ENCODE measurements around the gene RAP1GAP2.
"Not testable (repeated sequence)": the region's sequence is repeated elsewhere in the genome, so short reads cannot be mapped to it uniquely, and the experiment has no call there.

RAP1GAP2 gene

DNA sequence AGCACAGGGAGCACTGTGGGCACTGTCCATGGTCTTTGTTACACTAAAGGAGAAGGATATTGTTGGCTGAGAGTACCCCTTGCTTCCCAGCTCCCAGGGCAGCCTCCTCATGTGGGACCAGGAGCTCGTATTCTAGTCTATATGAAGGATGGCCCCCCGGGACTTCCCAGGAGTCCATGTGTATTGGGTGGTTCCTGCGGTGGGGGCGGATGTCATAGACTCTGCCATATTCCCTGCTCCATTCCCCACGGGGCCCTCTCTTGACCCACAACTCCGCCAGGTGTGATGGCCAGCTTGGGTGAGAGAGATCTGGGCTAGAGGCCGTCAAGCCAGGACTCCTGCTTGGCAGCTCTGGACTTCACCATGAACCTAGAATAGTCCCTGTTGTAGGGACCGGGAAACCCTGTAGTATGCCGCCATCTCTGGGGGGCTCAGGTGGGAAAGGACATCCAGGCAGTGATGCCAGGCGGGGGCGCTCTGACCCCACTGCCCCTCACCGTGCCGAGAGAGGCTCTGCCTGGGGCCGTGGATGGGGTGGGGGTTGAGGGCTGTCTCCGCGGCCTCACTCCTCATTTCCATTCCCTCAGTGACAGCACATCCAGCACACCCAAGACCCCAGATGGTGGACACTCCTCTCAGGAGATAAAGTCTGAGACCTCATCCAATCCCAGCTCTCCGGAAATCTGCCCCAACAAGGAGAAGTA is 229.3 kb downstream of the RAP1GAP2 start:
- no peak for DNase-seq (ENCODE audit: low read depth)

DNA sequence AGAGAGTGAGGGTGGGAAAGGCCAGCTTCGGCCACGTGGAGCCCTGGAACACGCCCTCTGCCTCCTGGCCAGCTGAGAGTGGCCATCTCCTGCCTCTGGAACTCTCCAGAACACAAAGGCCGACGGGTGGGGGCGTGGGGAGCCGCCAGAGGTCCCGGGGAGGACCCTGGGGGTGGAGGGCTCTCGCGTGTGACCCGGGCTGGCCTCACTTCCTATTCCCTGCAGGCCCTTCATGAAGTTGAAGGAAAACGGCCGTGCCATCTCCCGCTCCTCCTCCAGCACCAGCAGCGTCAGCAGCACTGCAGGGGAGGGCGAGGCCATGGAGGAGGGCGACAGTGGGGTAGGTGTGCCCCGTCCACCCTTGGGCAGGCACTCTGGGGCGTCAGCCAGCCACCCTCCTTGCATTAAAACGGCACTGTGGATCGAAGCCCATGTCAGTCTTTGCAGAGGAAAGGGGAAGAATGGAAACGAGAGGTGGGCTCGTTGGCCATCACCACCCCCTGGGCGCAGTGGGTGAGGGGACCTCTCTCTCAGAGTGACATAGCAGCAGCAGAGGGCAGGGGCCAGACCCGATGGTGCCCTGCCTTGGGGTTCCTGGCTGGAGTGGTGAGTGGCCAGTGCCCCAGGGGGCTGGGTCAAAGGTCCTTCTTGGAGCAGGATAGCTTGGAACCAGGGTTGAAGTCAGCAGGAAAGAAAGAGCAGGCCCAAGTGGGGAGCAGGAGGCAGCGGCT is 230.1 kb downstream of the RAP1GAP2 start:
- DNase-seq (ENCODE audit: low read depth) = no peak

GRCh38 chr17:3026856-3027751 is 230.9 kb downstream of the RAP1GAP2 start:
- no peak for DNase-seq (ENCODE audit: low read depth)

- no peak for DNase-seq (ENCODE audit: low read depth)
These were observed 231.7 kb downstream of the RAP1GAP2 start for GRCh38 chr17:3027786-3028532.

DNA sequence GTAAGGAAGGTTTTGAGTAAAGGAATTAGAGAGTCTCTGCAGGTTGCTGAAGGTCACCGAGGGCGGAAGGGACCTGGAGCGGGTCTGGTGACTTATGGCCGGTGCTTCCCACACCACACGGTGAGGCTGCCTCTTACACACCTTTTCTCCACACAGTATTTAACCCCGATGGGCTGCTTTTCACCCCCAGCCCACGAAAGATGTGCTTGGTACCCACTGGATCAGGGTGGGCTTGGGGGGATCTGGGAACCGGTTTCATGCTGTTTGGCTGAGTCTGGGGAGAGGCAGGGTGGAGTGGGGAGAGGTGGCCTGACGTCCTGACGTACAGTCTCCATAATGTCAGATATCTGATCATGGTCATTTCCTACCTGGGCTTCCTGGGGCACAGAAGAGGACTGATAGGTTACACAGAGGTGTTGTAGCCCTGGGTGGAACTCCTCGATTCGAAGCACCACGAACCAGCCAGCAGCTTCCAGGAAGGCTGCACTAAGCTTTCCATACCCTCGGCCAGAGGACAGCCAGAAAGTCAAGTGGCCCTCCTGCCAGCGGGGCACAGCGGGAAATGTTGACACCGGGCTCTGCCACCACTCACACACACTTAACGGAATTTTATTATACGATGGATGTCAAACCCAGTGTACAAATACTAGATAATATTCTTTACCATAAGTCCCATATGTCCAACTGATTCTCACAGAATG is 233.1 kb downstream of the RAP1GAP2 start:
- DNase-seq (ENCODE audit: low read depth) = no peak

DNA sequence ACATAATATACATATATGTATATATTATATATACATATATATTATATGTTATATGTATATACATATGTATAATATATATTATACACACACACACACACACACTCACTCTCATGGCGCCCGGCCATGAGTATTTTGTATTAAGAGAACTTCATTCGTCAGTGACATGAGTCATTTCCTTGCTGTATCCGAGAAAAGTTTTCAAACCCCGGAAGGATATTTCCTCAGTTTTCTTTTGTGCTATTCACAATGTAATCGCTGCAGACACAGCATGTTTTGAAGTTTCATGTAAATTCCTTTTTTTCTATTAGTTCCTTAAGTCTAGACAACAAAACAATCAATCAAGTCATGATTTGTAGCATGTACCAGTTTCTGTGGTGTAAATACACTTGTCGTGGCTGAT is 233.9 kb downstream of the RAP1GAP2 start:
- no peak for DNase-seq (ENCODE audit: low read depth)

- not testable (repeated sequence) for DNase-seq (ENCODE audit: low read depth)
These were observed 234.7 kb downstream of the RAP1GAP2 start for GRCh38 chr17:3030852-3031470.

GRCh38 chr17:3032258-3033247 is 236.3 kb downstream of the RAP1GAP2 start:
- DNase-seq (ENCODE audit: low read depth) = no peak

- no peak for DNase-seq (ENCODE audit: low read depth)
These were observed 237.0 kb downstream of the RAP1GAP2 start for GRCh38 chr17:3033248-3033640.

GRCh38 chr17:3033741-3034577 is 237.7 kb downstream of the RAP1GAP2 start:
- no peak for DNase-seq (ENCODE audit: low read depth)

- DNase-seq (ENCODE audit: low read depth) = no peak
These were observed 238.3 kb downstream of the RAP1GAP2 start for GRCh38 chr17:3034578-3034920.

DNA sequence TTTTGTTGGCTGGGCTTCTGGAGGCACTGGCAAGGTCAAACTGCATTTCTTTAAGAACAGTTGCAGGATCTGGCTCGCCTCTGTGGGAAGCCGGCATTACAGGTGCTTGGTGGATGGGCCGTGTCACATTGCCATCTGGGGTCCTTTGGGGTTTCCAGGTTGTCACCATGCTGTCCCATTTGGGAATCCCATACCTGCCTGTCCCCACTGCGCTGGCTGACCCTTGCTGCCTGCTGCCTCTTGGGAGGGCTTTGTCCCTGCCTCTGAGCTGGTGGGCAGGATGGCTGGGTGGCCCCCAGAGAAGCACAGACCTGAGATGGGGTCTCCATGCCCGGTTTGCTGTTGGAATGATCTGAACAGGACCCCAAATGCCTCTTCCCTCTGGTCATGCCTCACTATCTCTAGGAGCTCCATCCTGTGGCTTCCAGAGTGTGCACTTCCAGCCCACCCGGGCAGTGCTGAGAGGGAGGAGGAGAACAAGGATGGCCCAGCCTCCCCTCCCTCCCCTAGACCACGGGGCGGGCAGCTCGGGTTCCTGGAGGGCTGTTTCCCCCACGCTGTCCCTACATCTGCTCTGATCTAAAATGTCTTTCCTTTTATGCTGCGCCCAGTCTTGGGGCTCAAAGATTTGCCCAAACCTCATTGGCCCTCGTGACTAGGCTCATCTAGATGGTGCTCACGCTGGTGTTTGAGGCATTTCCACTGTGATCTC is 239.2 kb downstream of the RAP1GAP2 start:
- no peak for DNase-seq (ENCODE audit: low read depth)

DNA sequence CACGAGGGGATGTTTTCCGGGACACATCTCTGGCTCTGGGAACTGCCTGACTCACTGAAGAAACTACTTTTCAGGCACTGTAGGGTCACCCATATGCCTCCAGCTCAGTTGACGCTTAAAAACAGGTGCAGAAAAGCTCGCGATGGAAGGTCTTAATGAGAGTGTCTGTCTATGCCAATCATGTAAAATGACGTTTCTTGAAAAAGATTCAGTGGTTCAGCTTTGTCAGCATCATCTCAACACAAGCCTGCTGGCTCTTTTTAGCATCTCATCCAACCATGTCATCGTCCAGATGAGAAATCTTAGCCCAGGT is 239.7 kb downstream of the RAP1GAP2 start:
- no peak for DNase-seq (ENCODE audit: low read depth)

- no peak for DNase-seq (ENCODE audit: low read depth)
These were observed 240.6 kb downstream of the RAP1GAP2 start for GRCh38 chr17:3036800-3037199.

GRCh38 chr17:3037259-3037658 is 241.0 kb downstream of the RAP1GAP2 start:
- DNase-seq (ENCODE audit: low read depth) = no peak

GRCh38 chr17:3038941-3039340 is 242.7 kb downstream of the RAP1GAP2 start:
- no peak for DNase-seq (ENCODE audit: low read depth)

DNA sequence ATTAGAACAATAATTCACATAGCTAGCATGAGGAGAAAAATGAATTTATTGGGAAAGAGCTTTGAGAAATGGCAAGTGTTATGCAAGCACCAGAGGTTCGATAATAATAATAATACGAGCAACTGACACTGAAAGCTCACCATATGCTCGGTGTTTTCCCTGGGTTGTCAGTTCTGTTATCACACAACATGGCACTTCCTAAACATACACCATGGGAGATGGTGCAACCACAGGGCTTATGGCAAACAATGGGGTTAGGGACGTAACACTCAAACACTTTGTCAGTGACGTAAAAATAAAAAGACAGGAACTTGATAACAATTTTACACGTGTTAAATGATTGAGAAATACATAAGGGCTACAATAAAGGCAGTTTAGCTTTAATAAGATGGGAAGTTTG is 243.5 kb downstream of the RAP1GAP2 start:
- no peak for DNase-seq (ENCODE audit: low read depth)

- DNase-seq (ENCODE audit: low read depth) = no peak
These were observed 244.6 kb downstream of the RAP1GAP2 start for GRCh38 chr17:3040882-3041281.

Measured in T follicular helper cell (primary cell).